Smooth muscle cell (in vitro differentiated cells): ENCODE data around the gene ABI3BP. TPM values are rescaled to one million over a fixed set of nuclear protein-coding genes. Genes with fewer than 3 reads are reported as not detected.

Experiments used
- DNase-seq: peaks from one replicate; lab custom pipeline; 2025; ENCODE audit not compliant: unreplicated experiment; lab: John Stamatoyannopoulos, UW
- H2AFZ ChIP-seq: fragments of 200-600 bp; sonication (generic); 2 replicates; pipeline ENCODE4 v1.6.0; 2016; ENCODE audit warnings: antibody characterized with exemption, low read depth, mild to moderate bottlenecking
- H3F3A ChIP-seq: fragments of 200-600 bp; sonication (generic); 2 replicates; pipeline ENCODE4 v1.6.0; 2017; ENCODE audit warnings: antibody characterized with exemption, low read depth
- H3K27ac ChIP-seq: fragments of 200-600 bp; sonication (generic); 2 replicates; pipeline ENCODE4 v1.5.1; 2016; ENCODE audit warnings: low read depth, mild to moderate bottlenecking
- H3K27me3 ChIP-seq: fragments of 200-600 bp; sonication (generic); 2 replicates; pipeline ENCODE4 v1.6.1; 2016; ENCODE audit warnings: low read depth, mild to moderate bottlenecking
- H3K36me3 ChIP-seq: fragments of 200-600 bp; sonication (generic); 2 replicates; pipeline ENCODE4 v1.5.1; 2016; ENCODE audit warnings: low read depth
- H3K4me1 ChIP-seq: fragments of 200-600 bp; sonication (generic); 2 replicates; pipeline ENCODE4 v1.5.1; 2016; ENCODE audit warnings: low read depth
- H3K4me2 ChIP-seq: fragments of 200-600 bp; sonication (generic); 2 replicates; pipeline ENCODE4 v1.6.0; 2016; ENCODE audit warnings: mild to moderate bottlenecking
- H3K4me3 ChIP-seq: fragments of 200-600 bp; sonication (generic); 2 replicates; pipeline ENCODE4 v1.5.1; 2016; ENCODE audit warnings: mild to moderate bottlenecking
- H3K79me2 ChIP-seq: fragments of 200-600 bp; sonication (generic); 2 replicates; pipeline ENCODE4 v1.6.0; 2016; ENCODE audit warnings: low read depth, mild to moderate bottlenecking
- H3K9ac ChIP-seq: fragments of 200-600 bp; sonication (generic); 2 replicates; pipeline ENCODE4 v1.6.0; 2016; ENCODE audit warnings: low read depth
- H3K9me3 ChIP-seq: fragments of 200-600 bp; sonication (generic); replicated peaks from 2 replicates; pipeline ENCODE4 v1.5.1; 2016; ENCODE audit warnings: low read depth
- H4K20me1 ChIP-seq: fragments of 200-600 bp; sonication (generic); 2 replicates; pipeline ENCODE4 v1.6.0; 2016; ENCODE audit warnings: low read depth
- WGBS: methylation state at CpG from one replicate; pipeline ENCODE4 v1.1.7; 2016; ENCODE audit warnings: low lambda C conversion rate; 5-methylcytosine and 5-hydroxymethylcytosine counted together
- polyA plus RNA-seq: library from polyadenylated mRNA; unstranded; fragments of >200 nt; fragmentation: Nextera tagmentation; extraction: Ambion mirVana; gene quantifications from 2 replicates; pipeline ENCODE4 v1.2.1, GENCODE V29; 2016
- total RNA-seq: library from RNA; depleted of rRNA; stranded (reverse); fragments of >200 nt; gene quantifications from 2 replicates; pipeline ENCODE4 v1.2.3, GENCODE V29; 2014
- TF ChIP-seq, protein P1 (sequence below): fragments of 200-600 bp; sonication (generic); IDR thresholded peaks from 2 replicates; pipeline ENCODE4 v1.5.1; 2017; ENCODE audit warnings: borderline replicate concordance, mild to moderate bottlenecking, antibody characterized with exemption; ENCODE audit not compliant: insufficient read depth, poor library complexity, severe bottlenecking

Gene ABI3BP
- total and polyA plus RNA-seq, 2 experiments from 2014 or later, result 0.47 to 0.58 TPM

DNA sequence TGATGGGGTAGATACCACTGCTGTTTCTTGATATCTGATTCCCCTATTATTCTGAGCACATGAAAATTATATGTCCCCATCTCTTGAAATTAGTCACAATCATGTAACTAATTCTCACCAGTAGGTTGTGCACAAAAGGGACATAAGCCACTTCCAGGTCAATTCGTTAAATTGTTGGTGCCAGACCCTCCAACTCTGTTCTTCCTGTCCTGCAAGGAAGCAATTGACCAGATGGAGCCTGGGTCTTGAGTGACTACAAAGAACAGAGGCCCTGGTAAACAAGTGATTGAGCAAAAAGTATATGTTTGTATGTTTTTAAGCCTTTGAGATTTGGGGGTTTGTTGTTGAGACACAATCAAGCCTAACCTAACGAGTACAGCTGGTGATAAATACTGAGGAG, 36.9 kb downstream of the ABI3BP start:
- H3K36me3 ChIP-seq, result no peaks in the 10 kb centered on the region
- H4K20me1 ChIP-seq, result no peaks in the 10 kb centered on the region
- no peaks in the 10 kb centered on the region for H3K4me1 ChIP-seq
- no peak overlapping the region for H2AFZ ChIP-seq
- H3K27me3 ChIP-seq, result peaks cover 8% of the 10 kb centered on the region
- H3K9me3 ChIP-seq, result no peaks in the 10 kb centered on the region
- no peak for DNase-seq
- no peak overlapping the region for H3K27ac ChIP-seq
- no peaks in the 10 kb centered on the region for H3F3A ChIP-seq
- H3K4me2 ChIP-seq, result no peak overlapping the region
- no peak overlapping the region for H3K9ac ChIP-seq
- WGBS, result 79% methylated on average over 2 of the region's 2 CpGs
- TF ChIP-seq, protein P1, sequence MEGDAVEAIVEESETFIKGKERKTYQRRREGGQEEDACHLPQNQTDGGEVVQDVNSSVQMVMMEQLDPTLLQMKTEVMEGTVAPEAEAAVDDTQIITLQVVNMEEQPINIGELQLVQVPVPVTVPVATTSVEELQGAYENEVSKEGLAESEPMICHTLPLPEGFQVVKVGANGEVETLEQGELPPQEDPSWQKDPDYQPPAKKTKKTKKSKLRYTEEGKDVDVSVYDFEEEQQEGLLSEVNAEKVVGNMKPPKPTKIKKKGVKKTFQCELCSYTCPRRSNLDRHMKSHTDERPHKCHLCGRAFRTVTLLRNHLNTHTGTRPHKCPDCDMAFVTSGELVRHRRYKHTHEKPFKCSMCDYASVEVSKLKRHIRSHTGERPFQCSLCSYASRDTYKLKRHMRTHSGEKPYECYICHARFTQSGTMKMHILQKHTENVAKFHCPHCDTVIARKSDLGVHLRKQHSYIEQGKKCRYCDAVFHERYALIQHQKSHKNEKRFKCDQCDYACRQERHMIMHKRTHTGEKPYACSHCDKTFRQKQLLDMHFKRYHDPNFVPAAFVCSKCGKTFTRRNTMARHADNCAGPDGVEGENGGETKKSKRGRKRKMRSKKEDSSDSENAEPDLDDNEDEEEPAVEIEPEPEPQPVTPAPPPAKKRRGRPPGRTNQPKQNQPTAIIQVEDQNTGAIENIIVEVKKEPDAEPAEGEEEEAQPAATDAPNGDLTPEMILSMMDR, result no peak
- H3K4me3 ChIP-seq, result no peak overlapping the region
- H3K79me2 ChIP-seq, result no peaks in the 10 kb centered on the region

DNA sequence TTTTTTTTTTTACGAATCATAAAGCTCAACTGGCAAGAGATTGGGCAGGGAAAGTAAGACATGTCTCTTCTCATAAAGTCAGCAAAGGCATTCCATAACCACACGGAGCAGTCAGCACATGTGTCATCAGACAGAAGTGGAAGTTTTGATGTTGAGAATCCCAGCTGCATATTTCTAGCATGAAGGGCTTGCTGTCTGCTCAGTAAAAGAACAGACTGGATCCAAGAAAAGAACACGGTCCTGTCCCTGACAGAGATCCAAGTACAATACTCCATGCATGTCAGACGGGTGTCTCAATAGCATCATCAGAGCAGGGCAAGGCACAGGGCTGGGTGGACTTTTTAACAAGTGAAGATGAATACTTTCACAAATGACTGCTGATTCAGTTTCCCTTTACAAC, 38.2 kb downstream of the ABI3BP start:
- Histone ChIP-seq H3K9ac (no peak overlapping the region), H3K36me3 (no peaks in the 10 kb centered on the region), H3K4me1 (no peaks in the 10 kb centered on the region), H3K27me3 (peaks cover 10% of the 10 kb centered on the region), H3K79me2 (no peaks in the 10 kb centered on the region), H3K4me3 (no peak overlapping the region), H3K9me3 (no peaks in the 10 kb centered on the region), H2AFZ (peak overlapping the region; percentile 64), H3K4me2 (peak overlapping the region; percentile 80), H3K27ac (peak overlapping the region; percentile 63), H3F3A (no peaks in the 10 kb centered on the region), H4K20me1 (no peaks in the 10 kb centered on the region)
- DNase-seq, result no peak
- TF ChIP-seq, protein P1, result no peak
- WGBS, result 21% methylated on average over 4 of the region's 4 CpGs

DNA sequence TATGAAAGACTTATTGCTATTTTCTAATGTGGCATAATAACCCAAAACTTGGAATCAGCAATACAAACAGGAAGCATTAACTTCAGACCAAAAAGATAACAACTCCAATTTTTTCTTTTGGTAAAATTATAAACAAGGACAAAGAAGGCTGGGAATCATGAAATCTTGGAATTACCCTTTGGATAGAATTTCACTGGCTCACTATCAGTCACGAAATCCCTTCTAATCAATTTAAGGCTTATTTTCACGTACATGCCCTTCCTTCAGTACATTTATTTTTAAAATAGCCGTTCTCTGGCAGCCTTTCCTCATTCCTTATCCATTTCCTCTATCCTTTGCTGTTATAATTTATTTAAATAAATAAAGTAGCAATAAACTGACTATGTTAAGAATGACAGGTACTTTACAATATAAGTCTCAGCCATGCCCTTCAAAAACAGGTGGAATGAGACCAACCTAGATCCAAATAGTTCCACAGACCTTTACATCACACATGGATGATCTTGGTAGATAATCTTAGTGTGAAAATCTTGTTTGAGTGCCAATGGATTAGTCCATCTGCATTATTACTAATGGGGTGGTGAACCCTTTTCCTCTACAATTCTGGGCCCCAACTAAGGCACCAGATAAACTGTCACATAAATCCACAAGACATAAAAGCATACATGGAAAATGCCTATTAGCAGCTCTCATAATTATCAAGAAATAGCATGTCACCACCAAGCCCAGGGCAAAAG, 38.9 kb downstream of the ABI3BP start:
- Histone ChIP-seq H2AFZ (peak overlapping the region; percentile 18), H3K4me1 (no peaks in the 10 kb centered on the region), H3K27ac (peak overlapping the region; percentile 63), H3K4me2 (peak overlapping the region; percentile 80), H3K9me3 (no peaks in the 10 kb centered on the region), H3K9ac (no peak overlapping the region), H4K20me1 (no peaks in the 10 kb centered on the region), H3K27me3 (peaks cover 10% of the 10 kb centered on the region), H3K36me3 (no peaks in the 10 kb centered on the region), H3F3A (no peaks in the 10 kb centered on the region), H3K4me3 (no peak overlapping the region), H3K79me2 (no peaks in the 10 kb centered on the region)
- WGBS, result 73% methylated on average over 3 of the region's 3 CpGs
- TF ChIP-seq, protein P1, result no peak
- DNase-seq, result no peak

DNA sequence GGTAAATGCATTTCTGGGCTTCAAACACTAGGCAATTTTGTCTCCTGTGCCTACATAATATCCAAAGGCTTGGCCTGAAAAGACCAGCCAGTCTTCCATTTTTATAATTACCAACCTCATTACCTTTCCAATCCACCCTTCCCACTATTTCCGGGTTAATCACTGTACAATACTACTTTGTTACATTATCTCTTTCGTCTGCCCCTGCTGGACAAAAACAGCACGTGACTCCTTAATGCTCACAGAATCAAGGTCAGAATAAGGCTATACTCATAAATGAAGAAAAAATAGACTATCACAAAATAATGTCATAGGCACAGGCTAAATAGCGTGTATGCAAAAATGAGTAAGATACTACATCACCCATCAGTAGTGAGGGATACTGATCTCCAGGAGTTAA, 40.1 kb downstream of the ABI3BP start:
- Histone ChIP-seq H3K36me3 (no peaks in the 10 kb centered on the region), H3K27me3 (peaks cover 10% of the 10 kb centered on the region), H3K4me3 (no peak overlapping the region), H3F3A (no peaks in the 10 kb centered on the region), H2AFZ (no peak overlapping the region), H3K4me1 (no peaks in the 10 kb centered on the region), H3K9me3 (no peaks in the 10 kb centered on the region), H3K4me2 (no peak overlapping the region), H4K20me1 (no peaks in the 10 kb centered on the region), H3K27ac (no peak overlapping the region), H3K9ac (no peak overlapping the region), H3K79me2 (no peaks in the 10 kb centered on the region)
- TF ChIP-seq, protein P1, result no peak
- 82% methylated on average over 4 of the region's 4 CpGs for WGBS
- DNase-seq, result no peak
